GM12878 (cell line): ENCODE measurements around the gene MTFR1L. TPM values are rescaled to one million over a fixed set of nuclear protein-coding genes. Genes with fewer than 3 reads are reported as not detected.

Experiments
- ATAC-seq: fragments of 200-7000 bp; cut with Tn5 transposase; 3 replicates; pipeline ENCODE4 v1.9.1; 2020; ENCODE audit warnings: mild to moderate bottlenecking, moderate library complexity
- BruUV-seq: library from RNA; stranded (reverse); fragments of 400-500 nt; replicated peaks from 2 replicates; lab custom pipeline; 2021; lab: Mats Ljungman, UMichigan
- CTCF ChIA-PET: fragments of 300-600 bp; sonication (Branson Sonifier 250); formaldehyde crosslinking; extraction: SDS; loops from one replicate; lab custom pipeline; 2021; ENCODE audit warnings: inconsistent platforms; lab: Yijun Ruan, JAX
- POLR2A ChIA-PET: fragments of 350-600 bp; formaldehyde crosslinking; extraction: SDS; loops from one replicate; lab custom pipeline; 2021; ENCODE audit warnings: inconsistent platforms; lab: Charles Lee
- RAD21 ChIA-PET: fragments of 300-600 bp; sonication (Branson Sonifier 250); formaldehyde crosslinking; loops from one replicate; lab custom pipeline; 2023; ENCODE audit warnings: antibody characterized with exemption; ENCODE audit not compliant: unreplicated experiment; lab: Charles Lee
- SMC1A ChIA-PET: fragments of 300-600 bp; sonication (Branson Sonifier 250); formaldehyde crosslinking; loops from one replicate; lab custom pipeline; 2023; ENCODE audit not compliant: unreplicated experiment, uncharacterized antibody; lab: Charles Lee
- DNase-seq: peaks from one replicate; pipeline ENCODE4 v3.0.0-alpha.2; 2011; ENCODE audit warnings: low read depth, low spot score
- FAIRE-seq: peaks from 3 replicates; lab custom pipeline; 2011; peaks lifted over from hg19 to GRCh38; lab: Jason Lieb, UNC
- H2AFZ ChIP-seq: 2 replicates; pipeline ENCODE4 v1.6.0; 2011; ENCODE audit warnings: low read depth, low read length, control low read depth; ENCODE audit not compliant: control insufficient read depth
- H3K27ac ChIP-seq: 2 replicates; pipeline ENCODE4 v1.5.1; 2011; ENCODE audit warnings: control low read depth; ENCODE audit not compliant: control insufficient read depth, insufficient read depth
- H3K27me3 ChIP-seq, 2 experiments: replicated peaks in 1 of 2; 2 replicates each; pipeline versions ENCODE4 v1.6.0 to v1.6.1; 2011; ENCODE audit warnings: low read length in 1 of 2; ENCODE audit not compliant: control insufficient read depth in 2 of 2, insufficient read depth in 2 of 2
- H3K36me3 ChIP-seq, 2 experiments: 2 replicates each; pipeline ENCODE4 v1.5.1; 2011; ENCODE audit warnings: low read length in 1 of 2; ENCODE audit not compliant: control insufficient read depth in 2 of 2, insufficient read depth in 2 of 2
- H3K4me1 ChIP-seq: 2 replicates; pipeline ENCODE4 v1.6.1; 2011; ENCODE audit warnings: mild to moderate bottlenecking, low read length, moderate library complexity, mixed read lengths; ENCODE audit not compliant: control insufficient read depth, insufficient read depth
- H3K4me2 ChIP-seq: 2 replicates; pipeline ENCODE4 v1.6.0; 2011; ENCODE audit warnings: control low read depth; ENCODE audit not compliant: control insufficient read depth, insufficient read depth
- H3K4me3 ChIP-seq: fragments of 200-600 bp; sonication (generic); 2 replicates; pipeline ENCODE4 v1.5.1; 2016
- H3K79me2 ChIP-seq: 2 replicates; pipeline ENCODE4 v1.6.0; 2011; ENCODE audit warnings: low read length; ENCODE audit not compliant: control insufficient read depth, insufficient read depth
- H3K9ac ChIP-seq: 2 replicates; pipeline ENCODE4 v1.8.0; 2011; ENCODE audit warnings: low read length, control low read depth, mixed read lengths; ENCODE audit not compliant: control insufficient read depth, insufficient read depth
- H3K9me3 ChIP-seq: replicated peaks from 3 replicates; pipeline ENCODE4 v1.5.1; 2011; ENCODE audit warnings: mild to moderate bottlenecking, low read length; ENCODE audit not compliant: control insufficient read depth, insufficient read depth
- H4K20me1 ChIP-seq: 2 replicates; pipeline ENCODE4 v1.6.0; 2011; ENCODE audit not compliant: control insufficient read depth, insufficient read depth
- CTCF ChIP-seq, 3 experiments: IDR thresholded peaks in 2 of 3; conservative IDR thresholded peaks in 1 of 3; 2 replicates each; pipeline ENCODE4 v1.5.1; 2011; ENCODE audit warnings: low read depth in 3 of 3, low read length in 3 of 3, mild to moderate bottlenecking in 3 of 3, control low read depth in 2 of 3, moderate library complexity in 2 of 3, inconsistent platforms in 1 of 3, mixed read lengths in 1 of 3; ENCODE audit not compliant: control insufficient read depth in 2 of 3, insufficient read depth in 1 of 3; ENCODE audit errors: extremely low read depth in 1 of 3
- ESRRA ChIP-seq: IDR thresholded peaks from 2 replicates; pipeline ENCODE4 v1.6.1; 2012; ENCODE audit warnings: mild to moderate bottlenecking, low read length, improper control_type of control experiment
- EZH2 ChIP-seq: IDR thresholded peaks from 2 replicates; pipeline ENCODE4 v1.6.1; 2012; ENCODE audit warnings: low read depth, mild to moderate bottlenecking, control low read depth, inconsistent platforms, low read length, borderline replicate concordance; ENCODE audit not compliant: control insufficient read depth
- MYB ChIP-seq: fragments of 150-350 bp; IDR thresholded peaks from 2 replicates; pipeline ENCODE4 v1.6.1; 2014; ENCODE audit warnings: mild to moderate bottlenecking, low read depth, low read length, borderline replicate concordance
- NR2F1 ChIP-seq: fragments of 450-650 bp; conservative IDR thresholded peaks from 2 replicates; pipeline ENCODE4 v1.6.1; 2017; ENCODE audit warnings: mild to moderate bottlenecking
- SMAD1 ChIP-seq: fragments of 450-650 bp; IDR thresholded peaks from 2 replicates; pipeline ENCODE4 v1.6.1; 2018; ENCODE audit warnings: mild to moderate bottlenecking, low read depth; ENCODE audit not compliant: partially characterized antibody
- STAT3 ChIP-seq: IDR thresholded peaks from 2 replicates; pipeline ENCODE4 v1.6.1; 2011; ENCODE audit warnings: low read depth, low read length, improper control_type of control experiment
- TARDBP ChIP-seq: IDR thresholded peaks from 2 replicates; pipeline ENCODE4 v1.6.1; 2016; ENCODE audit warnings: borderline replicate concordance
- WGBS: methylation state at CpG from one replicate; pipeline ENCODE4 v1.1.6; 2016; ENCODE audit warnings: low lambda C conversion rate; ENCODE audit not compliant: insufficient replicate concordance, insufficient coverage; ENCODE audit errors: missing lambda C conversion rate; 5-methylcytosine and 5-hydroxymethylcytosine counted together
- in situ Hi-C: fragments of 300-500 bp; cut with MboI; formaldehyde crosslinking; loops from 9 replicates; pipeline ENCODE4 v1.14.3; 2018; ENCODE audit warnings: mixed read lengths
- intact Hi-C: fragments of 100-400 bp; cut with micrococcal nuclease; formaldehyde crosslinking; loops from one replicate; pipeline ENCODE4 v1.14.2; 2022; ENCODE audit not compliant: unreplicated experiment
- polyA plus RNA-seq, 11 experiments: library from polyadenylated mRNA; depleted of rRNA in 4 of 11; unstranded in 6 of 11; stranded (reverse) in 5 of 11; fragments of >200 nt; fragmentation: Nextera tagmentation in 4 of 11; fragmentation: Illumina TruSeq in 1 of 11; extraction: Ambion mirVana in 4 of 11; extraction: Trizol in 1 of 11; gene quantifications; 1 replicate in 1 of 11; 2 replicates in 10 of 11; pipeline versions ENCODE4 v1.2.1 to v1.2.3, GENCODE V29; 2011 to 2016; ENCODE audit warnings: inconsistent platforms in 2 of 11, missing spikeins in 2 of 11, low read depth in 1 of 11
- total RNA-seq, 4 experiments: library from RNA; depleted of rRNA in 3 of 4; stranded (reverse); fragments of >200 nt in 3 of 4; fragmentation: Illumina TruSeq in 1 of 4; extraction: Trizol in 1 of 4; gene quantifications; 2 replicates each; pipeline versions ENCODE4 v1.2.1 to v1.2.3, GENCODE V29; 2013 to 2021
- TF ChIP-seq, protein P1 (sequence below): fragments of 450-650 bp; IDR thresholded peaks from 2 replicates; pipeline ENCODE4 v1.6.1; 2017; ENCODE audit warnings: mild to moderate bottlenecking, moderate library complexity

Gene MTFR1L
- total and polyA plus RNA-seq, 10 of the 15 experiments (the other 5 are each of a cell fraction or from before 2014, with no cell fraction given) = 16.9 to 44.2 (median 30.3) TPM

GRCh38 chr1:25805863-25806225 lies 13.9 kb upstream of the MTFR1L start:
- Histone ChIP-seq H3K4me1 (peaks cover 40% of the 10 kb centered on the region), H3K9me3 (no peaks in the 10 kb centered on the region; the same call in 2 of the 3 replicates), H3K9ac (no peak overlapping the region), H3K79me2 (no peaks in the 10 kb centered on the region), H3K27ac (no peak overlapping the region), H2AFZ (no peak overlapping the region), H3K4me3 (no peak overlapping the region), H3K36me3 (no peaks in the 10 kb centered on the region), H3K27me3 (no peaks in the 10 kb centered on the region), H3K4me2 (no peak overlapping the region), H4K20me1 (no peaks in the 10 kb centered on the region)
- TF ChIP-seq SMAD1 (no peak), MYB (no peak), NR2F1 (no peak), CTCF (IDR thresholded peaks at IDR 0.05 in 2 of 3, conservative IDR thresholded peaks at IDR 0.05 in 1 of 3; ENCODE audit: control insufficient read depth in 2 of 3, extremely low read depth in 1 of 3, insufficient read depth in 1 of 3, low read depth in 3 of 3, low read length in 3 of 3) (no peak), TARDBP (no peak), ESRRA (no peak), EZH2 (no peak), STAT3 (no peak)
- TF ChIP-seq, protein P1, sequence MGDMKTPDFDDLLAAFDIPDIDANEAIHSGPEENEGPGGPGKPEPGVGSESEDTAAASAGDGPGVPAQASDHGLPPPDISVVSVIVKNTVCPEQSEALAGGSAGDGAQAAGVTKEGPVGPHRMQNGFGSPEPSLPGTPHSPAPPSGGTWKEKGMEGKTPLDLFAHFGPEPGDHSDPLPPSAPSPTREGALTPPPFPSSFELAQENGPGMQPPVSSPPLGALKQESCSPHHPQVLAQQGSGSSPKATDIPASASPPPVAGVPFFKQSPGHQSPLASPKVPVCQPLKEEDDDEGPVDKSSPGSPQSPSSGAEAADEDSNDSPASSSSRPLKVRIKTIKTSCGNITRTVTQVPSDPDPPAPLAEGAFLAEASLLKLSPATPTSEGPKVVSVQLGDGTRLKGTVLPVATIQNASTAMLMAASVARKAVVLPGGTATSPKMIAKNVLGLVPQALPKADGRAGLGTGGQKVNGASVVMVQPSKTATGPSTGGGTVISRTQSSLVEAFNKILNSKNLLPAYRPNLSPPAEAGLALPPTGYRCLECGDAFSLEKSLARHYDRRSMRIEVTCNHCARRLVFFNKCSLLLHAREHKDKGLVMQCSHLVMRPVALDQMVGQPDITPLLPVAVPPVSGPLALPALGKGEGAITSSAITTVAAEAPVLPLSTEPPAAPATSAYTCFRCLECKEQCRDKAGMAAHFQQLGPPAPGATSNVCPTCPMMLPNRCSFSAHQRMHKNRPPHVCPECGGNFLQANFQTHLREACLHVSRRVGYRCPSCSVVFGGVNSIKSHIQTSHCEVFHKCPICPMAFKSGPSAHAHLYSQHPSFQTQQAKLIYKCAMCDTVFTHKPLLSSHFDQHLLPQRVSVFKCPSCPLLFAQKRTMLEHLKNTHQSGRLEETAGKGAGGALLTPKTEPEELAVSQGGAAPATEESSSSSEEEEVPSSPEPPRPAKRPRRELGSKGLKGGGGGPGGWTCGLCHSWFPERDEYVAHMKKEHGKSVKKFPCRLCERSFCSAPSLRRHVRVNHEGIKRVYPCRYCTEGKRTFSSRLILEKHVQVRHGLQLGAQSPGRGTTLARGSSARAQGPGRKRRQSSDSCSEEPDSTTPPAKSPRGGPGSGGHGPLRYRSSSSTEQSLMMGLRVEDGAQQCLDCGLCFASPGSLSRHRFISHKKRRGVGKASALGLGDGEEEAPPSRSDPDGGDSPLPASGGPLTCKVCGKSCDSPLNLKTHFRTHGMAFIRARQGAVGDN = no peak
- ChIA-PET SMC1A (no interaction called here), POLR2A (interaction anchor here (1.6 kb wide), 1 partner anchor 14 kb away, joined by 5 read pairs; the partner anchor contains the start of gene MTFR1L), CTCF (interaction anchor here (1.7 kb wide), 1 partner anchor 18 kb away, joined by 6 read pairs; no protein-coding TSS in a partner anchor), RAD21 (no interaction called here)
- in situ Hi-C loops = loop anchor here (25.0 kb wide), 1 partner anchor 394 kb away; the partner anchor contains the start of gene RHCE
- BruUV-seq = no TSS peak
- WGBS = 66% methylated on average over 3 of the region's 3 CpGs
- DNase-seq = no peak
- FAIRE-seq = no peak
- no peak for ATAC-seq
- intact Hi-C loops = loop anchor here (10.0 kb wide), 1 partner anchor 561 kb away; the partner anchor contains the start of gene RSRP1
